Neural progenitor cell (in vitro differentiated cells): ENCODE data around the gene ACVR1.

Source experiments
- EZH2 ChIP-seq: fragments of 200-600 bp; sonication (generic); IDR thresholded peaks from 2 replicates; pipeline ENCODE4 v1.6.1; 2017; ENCODE audit warnings: antibody characterized with exemption, mild to moderate bottlenecking, moderate library complexity
- TF ChIP-seq, protein P1 (sequence below): fragments of 200-600 bp; sonication (generic); IDR thresholded peaks from 2 replicates; pipeline ENCODE4 v1.5.1; 2017; ENCODE audit warnings: antibody characterized with exemption, mild to moderate bottlenecking

GRCh38 chr2:157822533-157822932, 53.6 kb downstream of the ACVR1 start:
- TF ChIP-seq, protein P1, sequence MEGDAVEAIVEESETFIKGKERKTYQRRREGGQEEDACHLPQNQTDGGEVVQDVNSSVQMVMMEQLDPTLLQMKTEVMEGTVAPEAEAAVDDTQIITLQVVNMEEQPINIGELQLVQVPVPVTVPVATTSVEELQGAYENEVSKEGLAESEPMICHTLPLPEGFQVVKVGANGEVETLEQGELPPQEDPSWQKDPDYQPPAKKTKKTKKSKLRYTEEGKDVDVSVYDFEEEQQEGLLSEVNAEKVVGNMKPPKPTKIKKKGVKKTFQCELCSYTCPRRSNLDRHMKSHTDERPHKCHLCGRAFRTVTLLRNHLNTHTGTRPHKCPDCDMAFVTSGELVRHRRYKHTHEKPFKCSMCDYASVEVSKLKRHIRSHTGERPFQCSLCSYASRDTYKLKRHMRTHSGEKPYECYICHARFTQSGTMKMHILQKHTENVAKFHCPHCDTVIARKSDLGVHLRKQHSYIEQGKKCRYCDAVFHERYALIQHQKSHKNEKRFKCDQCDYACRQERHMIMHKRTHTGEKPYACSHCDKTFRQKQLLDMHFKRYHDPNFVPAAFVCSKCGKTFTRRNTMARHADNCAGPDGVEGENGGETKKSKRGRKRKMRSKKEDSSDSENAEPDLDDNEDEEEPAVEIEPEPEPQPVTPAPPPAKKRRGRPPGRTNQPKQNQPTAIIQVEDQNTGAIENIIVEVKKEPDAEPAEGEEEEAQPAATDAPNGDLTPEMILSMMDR, result no peak
- no peak for TF ChIP-seq EZH2
